ENCODE data around the gene TTLL7. TPM values are rescaled to one million over a fixed set of nuclear protein-coding genes. Genes with fewer than 3 reads are reported as not detected.

TTLL7 gene
- total RNA-seq, 4 donors from 2014 or later: 26.2 to 58.1 (median 41.2) TPM

GRCh38 chr1:83828456-83828855 lies 170.5 kb downstream of the TTLL7 start:
- TF ChIP-seq POLR2AphosphoS5 (IDR thresholded peaks at IDR 0.05): no peak
- TF ChIP-seq EP300 (IDR thresholded peaks at IDR 0.05): no peak
- TF ChIP-seq CTCF (IDR thresholded peaks at IDR 0.05): no peak

GRCh38 chr1:83827741-83828140 lies 171.2 kb downstream of the TTLL7 start:
- TF ChIP-seq CTCF (IDR thresholded peaks at IDR 0.05) (no peak), POLR2A (IDR thresholded peaks at IDR 0.05; ENCODE audit: low read depth) (no peak), EP300 (IDR thresholded peaks at IDR 0.05) (no peak), POLR2AphosphoS5 (IDR thresholded peaks at IDR 0.05) (no peak)
- Histone ChIP-seq H3K4me1 (no peaks in the 10 kb centered on the region), H3K36me3 (no peaks in the 10 kb centered on the region), H3K27ac (replicated peaks in 1 of 4) (no peak overlapping the region), H3K9me3 (no peaks in the 10 kb centered on the region), H3K27me3 (no peaks in the 10 kb centered on the region), H3K4me3 (no peak overlapping the region)
- intact Hi-C loops (cut with DNase I): no loop called here
- WGBS: 93% methylated on average over 2 of the region's 2 CpGs
- no peak for DNase-seq (ENCODE audit: extremely low spot score)

More at GRCh38 chr1:83828456-83828855, 170.5 kb downstream of the TTLL7 start:
- WGBS: 52% methylated on average over 1 of the region's 1 CpG
- no peaks in the 10 kb centered on the region for H3K9me3 ChIP-seq
- H3K27me3 ChIP-seq: no peaks in the 10 kb centered on the region
- H3K4me3 ChIP-seq: no peak overlapping the region
- no peaks in the 10 kb centered on the region for H3K4me1 ChIP-seq
- no peak overlapping the region for H3K27ac ChIP-seq (replicated peaks in 1 of 4)
- no peaks in the 10 kb centered on the region for H3K36me3 ChIP-seq
- no peak for DNase-seq (ENCODE audit: extremely low spot score)
- intact Hi-C loops (cut with DNase I): no loop called here

GRCh38 chr1:83822208-83822607 lies 176.7 kb downstream of the TTLL7 start:
- Histone ChIP-seq H3K27me3 (no peaks in the 10 kb centered on the region), H3K36me3 (no peaks in the 10 kb centered on the region), H3K4me1 (no peaks in the 10 kb centered on the region), H3K27ac (replicated peaks in 1 of 4) (no peak overlapping the region), H3K9me3 (no peaks in the 10 kb centered on the region), H3K4me3 (no peak overlapping the region)
- no peak for DNase-seq (ENCODE audit: extremely low spot score)
- 79% methylated on average over 3 of the region's 3 CpGs for whole genome bisulfite sequencing
- TF ChIP-seq POLR2AphosphoS5 (IDR thresholded peaks at IDR 0.05): no peak
- TF ChIP-seq POLR2A (IDR thresholded peaks at IDR 0.05; ENCODE audit: low read depth): no peak
- no peak for TF ChIP-seq EP300 (IDR thresholded peaks at IDR 0.05)
- TF ChIP-seq CTCF (IDR thresholded peaks at IDR 0.05): no peak
- intact Hi-C loops (cut with DNase I): no loop called here

GRCh38 chr1:83819436-83819835 lies 179.5 kb downstream of the TTLL7 start:
- WGBS: 93% methylated on average over 1 of the region's 1 CpG
- no peak for TF ChIP-seq CTCF (IDR thresholded peaks at IDR 0.05)
- no peak for TF ChIP-seq POLR2A (IDR thresholded peaks at IDR 0.05; ENCODE audit: low read depth)
- TF ChIP-seq EP300 (IDR thresholded peaks at IDR 0.05): no peak
- no peak for TF ChIP-seq POLR2AphosphoS5 (IDR thresholded peaks at IDR 0.05)
- Histone ChIP-seq H3K4me1 (peaks cover 0 to 7% (median 3%) of the 10 kb centered on the region in 4 donors), H3K27ac (replicated peaks in 1 of 4) (no peak overlapping the region), H3K27me3 (no peaks in the 10 kb centered on the region), H3K4me3 (no peak overlapping the region), H3K36me3 (no peaks in the 10 kb centered on the region), H3K9me3 (no peaks in the 10 kb centered on the region)
- intact Hi-C loops (cut with DNase I): no loop called here
- DNase-seq (ENCODE audit: extremely low spot score): no peak

GRCh38 chr1:83818916-83819315 lies 180.0 kb downstream of the TTLL7 start:
- no peak for TF ChIP-seq CTCF (IDR thresholded peaks at IDR 0.05)
- TF ChIP-seq EP300 (IDR thresholded peaks at IDR 0.05): no peak
- no peak for TF ChIP-seq POLR2AphosphoS5 (IDR thresholded peaks at IDR 0.05)
- no peak for TF ChIP-seq POLR2A (IDR thresholded peaks at IDR 0.05; ENCODE audit: low read depth)
- Histone ChIP-seq H3K27me3 (no peaks in the 10 kb centered on the region), H3K36me3 (no peaks in the 10 kb centered on the region), H3K27ac (replicated peaks in 1 of 4) (no peak overlapping the region), H3K4me3 (no peak overlapping the region), H3K4me1 (peaks cover 0 to 7% (median 3%) of the 10 kb centered on the region in 4 donors), H3K9me3 (no peaks in the 10 kb centered on the region)
- WGBS: 83% methylated on average over 2 of the region's 2 CpGs
- DNase-seq (ENCODE audit: extremely low spot score): no peak
- intact Hi-C loops (cut with DNase I): no loop called here
